ENCODE results near the gene P2RX6.
"Not testable (repeated sequence)": the region's sequence is repeated elsewhere in the genome, so short reads cannot be mapped to it uniquely, and the experiment has no call there.

GRCh38 chr22:21061660-21062321 lies 46.8 kb downstream of the P2RX6 start:
- TF ChIP-seq CTCF, POLR2A (IDR thresholded peaks at IDR 0.05): not testable (repeated sequence)

All from uterus (tissue), 2 donors.